Measurements from ENCODE around the gene IGF2BP2. TPM values are rescaled to one million over a fixed set of nuclear protein-coding genes. Genes with fewer than 3 reads are reported as not detected.

IGF2BP2 gene
- total RNA-seq, 1 experiment from 2014 or later = 133 TPM

- no peak for ATAC-seq
- CTCF ChIA-PET = interaction anchor here (1.3 kb wide), 1 partner anchor 53 kb away, joined by 4 read pairs; no protein-coding TSS in a partner anchor
These were observed 3.7 kb downstream of the IGF2BP2 start for GRCh38 chr3:185820973-185821758.

More at GRCh38 chr3:185820973-185821758, 3.7 kb downstream of the IGF2BP2 start:
- H3K36me3 Mint-ChIP-seq = no peaks in the 10 kb centered on the region
- H3K27me3 Mint-ChIP-seq (ENCODE audit: low read depth) = no peaks in the 10 kb centered on the region
- peak overlapping the region; percentile 90 for H3K27ac Mint-ChIP-seq
- no peaks in the 10 kb centered on the region for H3K9me3 Mint-ChIP-seq
- H3K4me1 Mint-ChIP-seq = peaks cover 56% of the 10 kb centered on the region
- H3K4me3 Mint-ChIP-seq = peak overlapping the region; percentile 57
- DNase-seq (ENCODE audit: low spot score) = no peak
- TF ChIP-seq GABPB1 (CRISPR knock-in tag; IDR thresholded peaks at IDR 0.05) (peak; percentile 20; the same call in 1 of the 2 replicates), NFE2L1 (CRISPR knock-in tag; IDR thresholded peaks at IDR 0.05) (no peak), ZNF532 (CRISPR knock-in tag; IDR thresholded peaks at IDR 0.05; ENCODE audit: borderline replicate concordance) (no peak), ZNF138 (CRISPR knock-in tag; conservative IDR thresholded peaks at IDR 0.05) (no peak), ATF6 (CRISPR knock-in tag; IDR thresholded peaks at IDR 0.05) (no peak), SOX15 (CRISPR knock-in tag; IDR thresholded peaks at IDR 0.05) (no peak), ERG (CRISPR knock-in tag; IDR thresholded peaks at IDR 0.05) (no peak), TEAD1 (CRISPR knock-in tag; IDR thresholded peaks at IDR 0.05) (no peak), ATF3 (CRISPR knock-in tag; conservative IDR thresholded peaks at IDR 0.05) (no peak)
- POLR2A ChIA-PET = interaction anchor here (1.0 kb wide), 1 partner anchor 117 kb away, joined by 3 read pairs; the partner anchor contains the start of gene TRA2B

Measured in WTC11 (cell line).